ENCODE data around the gene UTP11. TPM values are rescaled to one million over a fixed set of nuclear protein-coding genes. Genes with fewer than 3 reads are reported as not detected.

UTP11 gene
- total RNA-seq, 1 donor, result 38.7 TPM

GRCh38 chr1:38014171-38014570 lies 1.6 kb downstream of the UTP11 start:
- H3K9me3 ChIP-seq (ENCODE audit: low read depth, low read length), result no peaks in the 10 kb centered on the region
- DNase-seq (ENCODE audit: insufficient read length, low spot score, missing footprints), result peak; percentile 45
- H3K4me2 ChIP-seq (ENCODE audit: insufficient read depth, low read length), result peak overlapping the region; percentile 88
- H4K20me1 ChIP-seq (ENCODE audit: insufficient read depth, low read length), result peaks cover 15% of the 10 kb centered on the region
- peaks cover 43% of the 10 kb centered on the region for H3K36me3 ChIP-seq (ENCODE audit: insufficient read depth, low read length)
- peaks cover 51% of the 10 kb centered on the region for H3K79me2 ChIP-seq (ENCODE audit: insufficient read depth, low read length)
- H3K27me3 ChIP-seq (ENCODE audit: insufficient read depth, low read length), result no peaks in the 10 kb centered on the region
- no peak overlapping the region for H2AFZ ChIP-seq (ENCODE audit: low read length)
- no peak for TF ChIP-seq CTCF (IDR thresholded peaks at IDR 0.05; ENCODE audit: extremely low read depth, low read depth, low read length)
- peak overlapping the region; percentile 50 for H3K27ac ChIP-seq (ENCODE audit: low read depth, low read length)
- no peak overlapping the region for H3K4me3 ChIP-seq (ENCODE audit: insufficient read depth, low read length)
- peaks cover 18% of the 10 kb centered on the region for H3K4me1 ChIP-seq (ENCODE audit: insufficient read depth, low read length)

DNA sequence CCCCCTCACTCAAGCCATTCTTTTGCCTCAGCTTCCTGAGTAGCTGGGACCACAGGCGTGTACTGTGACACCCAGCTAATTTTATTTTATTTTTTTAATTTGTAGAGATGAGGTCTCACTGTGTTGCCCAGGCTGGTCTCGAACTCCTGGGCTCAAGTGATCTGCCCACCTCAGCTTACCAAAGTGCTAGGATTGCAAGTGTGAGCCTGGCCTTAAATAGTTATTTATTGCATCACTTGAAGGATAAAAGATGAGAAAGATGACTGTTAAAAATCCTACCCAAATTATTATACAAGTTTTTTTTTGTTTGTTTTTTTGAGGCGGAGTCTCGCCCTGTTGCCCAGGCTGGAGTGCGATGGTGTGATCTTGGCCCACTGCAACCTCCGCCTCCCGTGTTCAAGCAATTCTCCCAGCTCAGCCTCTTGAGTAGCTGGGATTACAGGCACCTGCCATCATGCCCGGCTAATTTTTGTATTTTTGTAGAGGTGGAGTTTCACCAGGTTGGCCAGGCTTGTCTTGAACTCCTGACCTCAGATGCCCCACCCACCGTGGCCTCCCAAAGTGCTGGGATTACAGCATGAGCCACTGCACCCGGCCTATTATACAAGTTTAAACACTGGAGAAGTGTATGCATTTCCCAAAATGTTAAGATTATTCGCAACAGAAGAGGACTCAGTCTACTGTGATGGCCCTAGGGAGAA lies 2.3 kb downstream of the UTP11 start:
- Histone ChIP-seq H3K27ac (ENCODE audit: low read depth, low read length) (no peak overlapping the region), H3K79me2 (ENCODE audit: insufficient read depth, low read length) (peaks cover 53% of the 10 kb centered on the region), H3K4me1 (ENCODE audit: insufficient read depth, low read length) (peaks cover 12% of the 10 kb centered on the region), H3K27me3 (ENCODE audit: insufficient read depth, low read length) (no peaks in the 10 kb centered on the region), H3K36me3 (ENCODE audit: insufficient read depth, low read length) (peaks cover 50% of the 10 kb centered on the region), H4K20me1 (ENCODE audit: insufficient read depth, low read length) (peaks cover 16% of the 10 kb centered on the region), H3K4me3 (ENCODE audit: insufficient read depth, low read length) (no peak overlapping the region), H3K9me3 (ENCODE audit: low read depth, low read length) (no peaks in the 10 kb centered on the region), H3K4me2 (ENCODE audit: insufficient read depth, low read length) (peak overlapping the region; percentile 88), H2AFZ (ENCODE audit: low read length) (no peak overlapping the region)
- TF ChIP-seq CTCF (IDR thresholded peaks at IDR 0.05; ENCODE audit: extremely low read depth, low read depth, low read length), result no peak
- no peak for DNase-seq (ENCODE audit: insufficient read length, low spot score, missing footprints)

DNA sequence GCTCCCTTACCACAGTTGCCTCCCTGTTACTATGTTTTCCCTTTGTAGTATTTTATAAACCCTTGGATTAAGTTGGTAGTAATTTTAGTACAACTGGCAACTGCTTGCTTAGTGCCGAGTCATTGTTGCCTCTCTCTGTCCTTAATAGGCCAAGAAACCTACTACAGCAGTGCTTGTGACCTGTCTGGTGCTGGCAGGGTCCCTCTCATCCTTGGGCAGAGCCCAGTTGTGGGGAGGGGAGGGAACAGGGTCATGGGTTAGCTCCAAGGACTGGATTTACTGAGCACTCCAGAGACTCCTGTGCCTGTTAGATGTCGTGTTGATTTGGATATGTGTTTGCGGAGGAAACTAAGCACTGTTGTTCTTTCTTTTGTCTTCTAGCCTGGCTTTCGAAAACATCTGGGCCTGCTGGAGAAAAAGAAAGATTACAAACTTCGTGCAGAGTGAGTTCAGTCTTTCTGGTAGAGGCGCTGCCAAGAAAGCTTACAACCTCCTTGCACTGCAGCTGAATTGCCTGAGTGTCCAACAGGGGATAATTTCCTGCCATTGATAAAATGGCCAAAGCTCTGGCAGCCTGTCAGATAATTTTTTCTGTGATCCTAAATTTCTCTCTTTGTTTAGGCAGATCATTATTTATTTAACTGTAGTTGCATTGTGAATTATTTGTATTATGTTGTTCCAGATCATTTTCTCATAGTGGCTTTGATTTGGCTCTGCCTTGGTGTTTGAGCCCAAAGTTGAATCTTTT lies 3.6 kb downstream of the UTP11 start:
- peaks cover 54% of the 10 kb centered on the region for H3K79me2 ChIP-seq (ENCODE audit: insufficient read depth, low read length)
- no peak overlapping the region for H3K4me2 ChIP-seq (ENCODE audit: insufficient read depth, low read length)
- peaks cover 56% of the 10 kb centered on the region for H3K36me3 ChIP-seq (ENCODE audit: insufficient read depth, low read length)
- H3K27ac ChIP-seq (ENCODE audit: low read depth, low read length), result peak overlapping the region; percentile 9
- no peaks in the 10 kb centered on the region for H3K9me3 ChIP-seq (ENCODE audit: low read depth, low read length)
- H2AFZ ChIP-seq (ENCODE audit: low read length), result no peak overlapping the region
- TF ChIP-seq CTCF (IDR thresholded peaks at IDR 0.05; ENCODE audit: extremely low read depth, low read depth, low read length), result no peak
- H3K4me3 ChIP-seq (ENCODE audit: insufficient read depth, low read length), result no peak overlapping the region
- peak; percentile 36 for DNase-seq (ENCODE audit: insufficient read length, low spot score, missing footprints)
- H3K4me1 ChIP-seq (ENCODE audit: insufficient read depth, low read length), result peaks cover 12% of the 10 kb centered on the region
- peaks cover 16% of the 10 kb centered on the region for H4K20me1 ChIP-seq (ENCODE audit: insufficient read depth, low read length)
- H3K27me3 ChIP-seq (ENCODE audit: insufficient read depth, low read length), result no peaks in the 10 kb centered on the region

DNA sequence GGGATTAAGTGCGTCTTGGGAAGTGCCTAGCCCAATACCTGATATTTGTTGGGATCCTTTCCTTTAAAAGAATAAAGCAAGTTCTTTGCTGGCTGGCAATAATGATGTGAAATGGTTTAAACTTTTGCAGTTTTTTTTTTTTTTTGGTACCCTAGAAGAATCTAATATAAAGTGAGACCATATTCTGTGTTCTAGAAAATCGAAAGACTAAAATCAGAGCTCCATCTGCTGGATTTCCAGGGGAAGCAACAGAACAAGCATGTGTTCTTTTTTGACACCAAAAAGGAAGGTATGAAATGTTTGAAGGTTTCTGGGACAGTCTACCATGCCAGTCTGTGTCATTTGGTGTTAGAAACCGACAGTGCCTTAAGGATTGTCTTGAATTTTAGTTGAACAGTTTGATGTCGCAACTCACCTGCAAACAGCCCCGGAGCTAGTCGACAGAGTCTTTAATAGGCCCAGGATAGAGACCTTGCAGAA lies 6.4 kb downstream of the UTP11 start:
- Histone ChIP-seq H3K27ac (ENCODE audit: low read depth, low read length) (no peak overlapping the region), H3K36me3 (ENCODE audit: insufficient read depth, low read length) (peaks cover 80% of the 10 kb centered on the region)

More for the DNA sequence above, 6.4 kb downstream of the UTP11 start:
- no peaks in the 10 kb centered on the region for H3K9me3 ChIP-seq (ENCODE audit: low read depth, low read length)
- H3K4me3 ChIP-seq (ENCODE audit: insufficient read depth, low read length), result no peak overlapping the region
- DNase-seq (ENCODE audit: insufficient read length, low spot score, missing footprints), result peak; percentile 83
- no peak overlapping the region for H2AFZ ChIP-seq (ENCODE audit: low read length)
- H4K20me1 ChIP-seq (ENCODE audit: insufficient read depth, low read length), result peaks cover 17% of the 10 kb centered on the region
- H3K79me2 ChIP-seq (ENCODE audit: insufficient read depth, low read length), result peaks cover 48% of the 10 kb centered on the region
- H3K4me1 ChIP-seq (ENCODE audit: insufficient read depth, low read length), result peaks cover 5% of the 10 kb centered on the region
- TF ChIP-seq CTCF (IDR thresholded peaks at IDR 0.05; ENCODE audit: extremely low read depth, low read depth, low read length), result peak; percentile 74
- H3K4me2 ChIP-seq (ENCODE audit: insufficient read depth, low read length), result no peak overlapping the region
- H3K27me3 ChIP-seq (ENCODE audit: insufficient read depth, low read length), result no peaks in the 10 kb centered on the region

All from osteoblast (primary cell).